ENCODE data around the gene PTCD2. TPM values are rescaled to one million over a fixed set of nuclear protein-coding genes. Genes with fewer than 3 reads are reported as not detected.

PTCD2 gene
- total RNA-seq, 1 experiment from 2014 or later = 13.0 TPM

DNA sequence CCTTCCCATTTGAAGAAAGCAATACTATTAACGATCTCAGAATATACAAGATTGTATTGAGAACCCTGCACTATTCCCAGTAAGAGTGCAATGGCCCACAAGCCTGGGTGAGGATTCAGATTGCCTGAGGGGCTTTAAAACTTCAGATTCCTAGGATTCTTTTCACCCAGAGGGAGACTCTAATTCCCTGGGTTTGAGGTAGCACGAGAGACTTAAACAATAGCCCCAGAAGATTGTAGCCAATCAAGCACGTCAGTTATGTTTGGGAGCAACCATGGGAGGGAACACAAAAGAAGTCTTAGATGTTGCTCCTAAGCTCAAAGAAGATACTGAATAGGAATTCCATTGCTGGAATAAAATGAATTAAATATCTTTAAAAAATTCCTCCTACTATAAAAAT lies 18.0 kb upstream of the PTCD2 start (continued):
- TF ChIP-seq, protein P1, sequence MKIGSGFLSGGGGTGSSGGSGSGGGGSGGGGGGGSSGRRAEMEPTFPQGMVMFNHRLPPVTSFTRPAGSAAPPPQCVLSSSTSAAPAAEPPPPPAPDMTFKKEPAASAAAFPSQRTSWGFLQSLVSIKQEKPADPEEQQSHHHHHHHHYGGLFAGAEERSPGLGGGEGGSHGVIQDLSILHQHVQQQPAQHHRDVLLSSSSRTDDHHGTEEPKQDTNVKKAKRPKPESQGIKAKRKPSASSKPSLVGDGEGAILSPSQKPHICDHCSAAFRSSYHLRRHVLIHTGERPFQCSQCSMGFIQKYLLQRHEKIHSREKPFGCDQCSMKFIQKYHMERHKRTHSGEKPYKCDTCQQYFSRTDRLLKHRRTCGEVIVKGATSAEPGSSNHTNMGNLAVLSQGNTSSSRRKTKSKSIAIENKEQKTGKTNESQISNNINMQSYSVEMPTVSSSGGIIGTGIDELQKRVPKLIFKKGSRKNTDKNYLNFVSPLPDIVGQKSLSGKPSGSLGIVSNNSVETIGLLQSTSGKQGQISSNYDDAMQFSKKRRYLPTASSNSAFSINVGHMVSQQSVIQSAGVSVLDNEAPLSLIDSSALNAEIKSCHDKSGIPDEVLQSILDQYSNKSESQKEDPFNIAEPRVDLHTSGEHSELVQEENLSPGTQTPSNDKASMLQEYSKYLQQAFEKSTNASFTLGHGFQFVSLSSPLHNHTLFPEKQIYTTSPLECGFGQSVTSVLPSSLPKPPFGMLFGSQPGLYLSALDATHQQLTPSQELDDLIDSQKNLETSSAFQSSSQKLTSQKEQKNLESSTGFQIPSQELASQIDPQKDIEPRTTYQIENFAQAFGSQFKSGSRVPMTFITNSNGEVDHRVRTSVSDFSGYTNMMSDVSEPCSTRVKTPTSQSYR (CRISPR knock-in tag; IDR thresholded peaks at IDR 0.05) = no peak
- no peak for TF ChIP-seq CBFB (CRISPR knock-in tag; IDR thresholded peaks at IDR 0.05; ENCODE audit: low read depth)
- TF ChIP-seq ZNF232 (CRISPR knock-in tag; IDR thresholded peaks at IDR 0.05) = no peak
- TF ChIP-seq TEAD1 (CRISPR knock-in tag; IDR thresholded peaks at IDR 0.05) = no peak
- no peak for TF ChIP-seq PRRX2 (CRISPR knock-in tag; IDR thresholded peaks at IDR 0.05)

DNA sequence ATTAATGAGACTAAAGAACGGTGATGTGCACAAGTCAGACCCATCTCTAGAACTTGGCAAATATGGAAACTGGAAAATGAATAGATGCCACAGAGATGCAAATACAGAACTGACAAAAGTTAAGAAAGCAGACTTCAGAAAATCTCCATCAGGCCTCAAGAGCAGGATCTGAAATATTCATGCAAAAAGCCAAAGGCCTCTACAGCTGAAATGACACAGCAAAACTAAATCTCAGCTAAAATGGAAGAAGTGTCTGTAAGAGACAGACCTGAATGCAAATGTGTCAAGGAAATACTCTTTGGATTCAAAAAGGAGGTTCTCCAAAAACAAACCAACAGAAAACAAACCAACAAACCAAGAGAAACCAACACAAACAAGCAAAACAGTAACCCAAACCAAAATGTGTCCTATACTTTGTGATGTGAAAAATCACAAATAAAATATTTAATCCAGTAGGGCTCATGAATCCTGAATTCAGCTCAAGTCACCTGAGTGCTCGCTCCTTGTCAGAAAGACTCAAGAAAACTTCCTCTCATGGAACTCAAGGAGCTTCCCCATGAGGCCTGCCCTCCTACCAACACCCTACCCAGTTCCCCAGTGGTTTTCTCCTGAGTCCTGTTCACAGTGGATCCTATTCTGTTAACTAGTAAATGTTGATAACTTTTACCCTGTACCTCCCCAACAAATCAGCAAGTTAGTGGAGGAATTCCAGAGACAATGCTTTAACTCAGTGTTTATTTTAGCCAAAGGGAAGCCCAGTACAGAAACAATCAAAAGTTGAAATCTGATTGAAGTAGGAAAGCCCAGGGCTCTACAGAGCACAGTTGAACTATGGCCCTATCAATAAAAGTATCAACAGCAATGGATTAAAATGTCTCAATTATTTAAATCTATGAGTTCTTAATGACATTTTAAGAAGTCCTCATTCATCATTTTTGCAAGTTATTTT lies 14.7 kb upstream of the PTCD2 start:
- TF ChIP-seq, protein P2, sequence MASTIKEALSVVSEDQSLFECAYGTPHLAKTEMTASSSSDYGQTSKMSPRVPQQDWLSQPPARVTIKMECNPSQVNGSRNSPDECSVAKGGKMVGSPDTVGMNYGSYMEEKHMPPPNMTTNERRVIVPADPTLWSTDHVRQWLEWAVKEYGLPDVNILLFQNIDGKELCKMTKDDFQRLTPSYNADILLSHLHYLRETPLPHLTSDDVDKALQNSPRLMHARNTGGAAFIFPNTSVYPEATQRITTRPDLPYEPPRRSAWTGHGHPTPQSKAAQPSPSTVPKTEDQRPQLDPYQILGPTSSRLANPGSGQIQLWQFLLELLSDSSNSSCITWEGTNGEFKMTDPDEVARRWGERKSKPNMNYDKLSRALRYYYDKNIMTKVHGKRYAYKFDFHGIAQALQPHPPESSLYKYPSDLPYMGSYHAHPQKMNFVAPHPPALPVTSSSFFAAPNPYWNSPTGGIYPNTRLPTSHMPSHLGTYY (CRISPR knock-in tag; IDR thresholded peaks at IDR 0.05) = no peak
- TF ChIP-seq, protein P1 (CRISPR knock-in tag; IDR thresholded peaks at IDR 0.05) = no peak
- TF ChIP-seq, protein P3, sequence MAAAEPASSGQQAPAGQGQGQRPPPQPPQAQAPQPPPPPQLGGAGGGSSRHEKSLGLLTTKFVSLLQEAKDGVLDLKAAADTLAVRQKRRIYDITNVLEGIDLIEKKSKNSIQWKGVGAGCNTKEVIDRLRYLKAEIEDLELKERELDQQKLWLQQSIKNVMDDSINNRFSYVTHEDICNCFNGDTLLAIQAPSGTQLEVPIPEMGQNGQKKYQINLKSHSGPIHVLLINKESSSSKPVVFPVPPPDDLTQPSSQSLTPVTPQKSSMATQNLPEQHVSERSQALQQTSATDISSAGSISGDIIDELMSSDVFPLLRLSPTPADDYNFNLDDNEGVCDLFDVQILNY (CRISPR knock-in tag; IDR thresholded peaks at IDR 0.05) = no peak
- no peak for TF ChIP-seq KAT7 (CRISPR knock-in tag; IDR thresholded peaks at IDR 0.05; ENCODE audit: borderline replicate concordance)
- TF ChIP-seq, protein P4, sequence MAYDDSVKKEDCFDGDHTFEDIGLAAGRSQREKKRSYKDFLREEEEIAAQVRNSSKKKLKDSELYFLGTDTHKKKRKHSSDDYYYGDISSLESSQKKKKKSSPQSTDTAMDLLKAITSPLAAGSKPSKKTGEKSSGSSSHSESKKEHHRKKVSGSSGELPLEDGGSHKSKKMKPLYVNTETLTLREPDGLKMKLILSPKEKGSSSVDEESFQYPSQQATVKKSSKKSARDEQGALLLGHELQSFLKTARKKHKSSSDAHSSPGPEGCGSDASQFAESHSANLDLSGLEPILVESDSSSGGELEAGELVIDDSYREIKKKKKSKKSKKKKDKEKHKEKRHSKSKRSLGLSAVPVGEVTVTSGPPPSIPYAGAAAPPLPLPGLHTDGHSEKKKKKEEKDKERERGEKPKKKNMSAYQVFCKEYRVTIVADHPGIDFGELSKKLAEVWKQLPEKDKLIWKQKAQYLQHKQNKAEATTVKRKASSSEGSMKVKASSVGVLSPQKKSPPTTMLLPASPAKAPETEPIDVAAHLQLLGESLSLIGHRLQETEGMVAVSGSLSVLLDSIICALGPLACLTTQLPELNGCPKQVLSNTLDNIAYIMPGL (CRISPR knock-in tag; IDR thresholded peaks at IDR 0.05) = no peak
- TF ChIP-seq PRRX2 (CRISPR knock-in tag; IDR thresholded peaks at IDR 0.05) = no peak
- no peak for TF ChIP-seq GTF2I (CRISPR knock-in tag; conservative IDR thresholded peaks at IDR 0.05)
- TF ChIP-seq NFATC4 (CRISPR knock-in tag; IDR thresholded peaks at IDR 0.05) = no peak
- no peak for TF ChIP-seq FOXP1 (CRISPR knock-in tag; IDR thresholded peaks at IDR 0.05; ENCODE audit: borderline replicate concordance)
- TF ChIP-seq EMX1 (CRISPR knock-in tag; IDR thresholded peaks at IDR 0.05) = no peak
- TF ChIP-seq, protein P5, sequence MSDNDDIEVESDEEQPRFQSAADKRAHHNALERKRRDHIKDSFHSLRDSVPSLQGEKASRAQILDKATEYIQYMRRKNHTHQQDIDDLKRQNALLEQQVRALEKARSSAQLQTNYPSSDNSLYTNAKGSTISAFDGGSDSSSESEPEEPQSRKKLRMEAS (CRISPR knock-in tag; IDR thresholded peaks at IDR 0.05) = no peak
- no peak for TF ChIP-seq JAZF1 (CRISPR knock-in tag; IDR thresholded peaks at IDR 0.05)
- TF ChIP-seq TCF7 (CRISPR knock-in tag; IDR thresholded peaks at IDR 0.05; ENCODE audit: low read depth) = no peak
- TF ChIP-seq, protein P6, sequence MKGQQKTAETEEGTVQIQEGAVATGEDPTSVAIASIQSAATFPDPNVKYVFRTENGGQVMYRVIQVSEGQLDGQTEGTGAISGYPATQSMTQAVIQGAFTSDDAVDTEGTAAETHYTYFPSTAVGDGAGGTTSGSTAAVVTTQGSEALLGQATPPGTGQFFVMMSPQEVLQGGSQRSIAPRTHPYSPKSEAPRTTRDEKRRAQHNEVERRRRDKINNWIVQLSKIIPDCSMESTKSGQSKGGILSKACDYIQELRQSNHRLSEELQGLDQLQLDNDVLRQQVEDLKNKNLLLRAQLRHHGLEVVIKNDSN (CRISPR knock-in tag; IDR thresholded peaks at IDR 0.05) = no peak
- TF ChIP-seq, protein P7, sequence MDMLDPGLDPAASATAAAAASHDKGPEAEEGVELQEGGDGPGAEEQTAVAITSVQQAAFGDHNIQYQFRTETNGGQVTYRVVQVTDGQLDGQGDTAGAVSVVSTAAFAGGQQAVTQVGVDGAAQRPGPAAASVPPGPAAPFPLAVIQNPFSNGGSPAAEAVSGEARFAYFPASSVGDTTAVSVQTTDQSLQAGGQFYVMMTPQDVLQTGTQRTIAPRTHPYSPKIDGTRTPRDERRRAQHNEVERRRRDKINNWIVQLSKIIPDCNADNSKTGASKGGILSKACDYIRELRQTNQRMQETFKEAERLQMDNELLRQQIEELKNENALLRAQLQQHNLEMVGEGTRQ (CRISPR knock-in tag; IDR thresholded peaks at IDR 0.05) = no peak
- no peak for TF ChIP-seq ATF1 (CRISPR knock-in tag; IDR thresholded peaks at IDR 0.05)
- TF ChIP-seq TP53 (CRISPR knock-in tag; IDR thresholded peaks at IDR 0.05) = no peak
- no peak for TF ChIP-seq ZNF232 (CRISPR knock-in tag; IDR thresholded peaks at IDR 0.05)
- peaks cover 48% of the 10 kb centered on the region for H3K4me1 Mint-ChIP-seq
- ATAC-seq = no peak
- POLR2A ChIA-PET = no interaction called here
- peaks cover 15% of the 10 kb centered on the region for H3K36me3 Mint-ChIP-seq
- peaks cover 6% of the 10 kb centered on the region; the same call in 1 of the 2 replicates for H3K9me3 Mint-ChIP-seq
- no peaks in the 10 kb centered on the region for H3K27me3 Mint-ChIP-seq (ENCODE audit: low read depth)
- CTCF ChIA-PET = interaction anchor here (1.1 kb wide), 1 partner anchor 25 kb away, joined by 3 read pairs; no protein-coding TSS in a partner anchor
- no peak for DNase-seq (ENCODE audit: low spot score)
- no peak overlapping the region for H3K4me3 Mint-ChIP-seq
- H3K27ac Mint-ChIP-seq = peak overlapping the region; percentile 90
